ENCODE results near the gene GRAPL.
"Not testable (repeated sequence)": the region's sequence is repeated elsewhere in the genome, so short reads cannot be mapped to it uniquely, and the experiment has no call there.

The GRAPL gene

GRCh38 chr17:19118695-19119094, 8.7 kb upstream of the GRAPL start:
- H3K36me3 ChIP-seq (ENCODE audit: control insufficient read depth, insufficient read depth, low read length); H3K9ac ChIP-seq (ENCODE audit: low read length); H3K9me3 ChIP-seq (ENCODE audit: control insufficient read depth, low read length); H3K4me3 ChIP-seq (ENCODE audit: low read length); H3K4me1 ChIP-seq (ENCODE audit: control insufficient read depth, insufficient read depth, low read length); H3K27me3 ChIP-seq (ENCODE audit: control insufficient read depth, insufficient read depth, low read length): not testable (repeated sequence)

GRCh38 chr17:19125289-19125688, 2.1 kb upstream of the GRAPL start:
- H3K4me3 ChIP-seq (ENCODE audit: low read length); H3K27me3 ChIP-seq (ENCODE audit: control insufficient read depth, insufficient read depth, low read length); H3K4me1 ChIP-seq (ENCODE audit: control insufficient read depth, insufficient read depth, low read length); H3K36me3 ChIP-seq (ENCODE audit: control insufficient read depth, insufficient read depth, low read length); H3K9ac ChIP-seq (ENCODE audit: low read length); H3K9me3 ChIP-seq (ENCODE audit: control insufficient read depth, low read length): not testable (repeated sequence)

DNA sequence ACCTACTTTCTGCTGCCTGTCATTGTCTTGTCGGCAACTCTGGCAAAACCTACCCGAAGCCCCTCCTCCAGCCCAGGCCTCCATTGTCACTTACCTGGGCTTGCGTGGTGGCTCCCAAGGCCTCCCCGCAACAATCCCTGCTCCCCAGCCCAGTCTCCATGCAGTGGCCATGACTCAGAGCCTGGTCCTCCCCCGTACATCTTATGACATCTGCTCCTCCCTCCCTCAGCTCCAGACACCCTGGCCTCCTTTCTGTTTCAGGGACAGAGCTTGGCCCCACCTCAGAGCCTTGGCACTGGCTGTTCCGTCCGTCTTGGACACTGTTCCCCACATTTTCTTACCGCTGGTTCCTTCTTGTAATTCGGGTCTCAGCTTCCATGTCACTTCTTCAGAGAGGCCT, 2.1 kb downstream of the GRAPL start:
- H3K4me3 ChIP-seq (ENCODE audit: low read length); H3K27me3 ChIP-seq (ENCODE audit: control insufficient read depth, insufficient read depth, low read length); H3K9ac ChIP-seq (ENCODE audit: low read length); H3K36me3 ChIP-seq (ENCODE audit: control insufficient read depth, insufficient read depth, low read length); H3K9me3 ChIP-seq (ENCODE audit: control insufficient read depth, low read length); H3K4me1 ChIP-seq (ENCODE audit: control insufficient read depth, insufficient read depth, low read length): not testable (repeated sequence)

DNA sequence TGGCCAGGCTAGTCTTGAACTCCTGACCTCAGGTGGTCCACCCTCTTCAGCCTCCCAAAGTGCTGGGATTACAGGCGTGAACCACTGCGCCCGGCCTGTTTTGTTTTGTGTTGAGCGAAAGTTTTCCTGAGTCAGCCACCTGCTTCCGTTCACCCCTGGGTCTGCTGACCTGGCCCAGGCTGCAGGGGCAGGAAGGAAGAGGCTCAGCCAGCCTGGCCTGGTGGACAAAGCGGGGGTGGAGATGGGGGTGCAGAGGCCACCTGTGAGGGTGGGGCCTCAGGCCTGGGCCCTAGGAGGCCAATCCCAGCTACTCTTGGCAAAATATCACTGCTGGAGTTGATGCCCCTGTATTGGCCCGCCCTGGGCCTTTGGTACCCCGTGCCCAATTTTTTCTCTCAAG, 3.7 kb downstream of the GRAPL start:
- H3K4me3 ChIP-seq (ENCODE audit: low read length); H3K27me3 ChIP-seq (ENCODE audit: control insufficient read depth, insufficient read depth, low read length); H3K4me1 ChIP-seq (ENCODE audit: control insufficient read depth, insufficient read depth, low read length); H3K36me3 ChIP-seq (ENCODE audit: control insufficient read depth, insufficient read depth, low read length); H3K9me3 ChIP-seq (ENCODE audit: control insufficient read depth, low read length); H3K9ac ChIP-seq (ENCODE audit: low read length): not testable (repeated sequence)

DNA sequence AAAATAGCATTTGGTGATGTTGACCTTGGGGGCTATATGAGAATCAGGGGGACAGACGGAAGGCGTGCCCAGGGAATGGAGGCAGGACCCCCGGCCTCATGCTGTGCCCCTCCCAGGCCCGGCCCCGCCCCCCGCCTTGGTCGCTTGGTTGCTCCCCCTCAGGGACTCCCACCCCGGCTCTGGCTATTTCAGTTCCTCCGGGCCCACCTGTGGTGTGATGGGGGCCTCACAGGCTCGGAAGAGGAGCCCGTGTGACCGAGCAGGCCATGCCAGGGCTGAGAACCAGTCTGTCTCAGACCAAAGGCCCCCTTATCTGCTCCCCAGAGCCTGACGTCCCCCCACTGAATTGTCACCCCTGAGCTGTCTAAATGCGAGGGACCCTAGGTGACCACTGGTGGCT, 4.4 kb downstream of the GRAPL start:
- not testable (repeated sequence) for H3K4me3 ChIP-seq (ENCODE audit: low read length); H3K9ac ChIP-seq (ENCODE audit: low read length); H3K4me1 ChIP-seq (ENCODE audit: control insufficient read depth, insufficient read depth, low read length); H3K27me3 ChIP-seq (ENCODE audit: control insufficient read depth, insufficient read depth, low read length); H3K36me3 ChIP-seq (ENCODE audit: control insufficient read depth, insufficient read depth, low read length); H3K9me3 ChIP-seq (ENCODE audit: control insufficient read depth, low read length)

GRCh38 chr17:19133793-19134192, 6.4 kb downstream of the GRAPL start:
- not testable (repeated sequence) for H3K9me3 ChIP-seq (ENCODE audit: control insufficient read depth, low read length); H3K27me3 ChIP-seq (ENCODE audit: control insufficient read depth, insufficient read depth, low read length); H3K4me1 ChIP-seq (ENCODE audit: control insufficient read depth, insufficient read depth, low read length); H3K4me3 ChIP-seq (ENCODE audit: low read length); H3K36me3 ChIP-seq (ENCODE audit: control insufficient read depth, insufficient read depth, low read length); H3K9ac ChIP-seq (ENCODE audit: low read length)

GRCh38 chr17:19135391-19135790, 8.0 kb downstream of the GRAPL start:
- not testable (repeated sequence) for H3K27me3 ChIP-seq (ENCODE audit: control insufficient read depth, insufficient read depth, low read length); H3K9me3 ChIP-seq (ENCODE audit: control insufficient read depth, low read length); H3K9ac ChIP-seq (ENCODE audit: low read length); H3K36me3 ChIP-seq (ENCODE audit: control insufficient read depth, insufficient read depth, low read length); H3K4me1 ChIP-seq (ENCODE audit: control insufficient read depth, insufficient read depth, low read length); H3K4me3 ChIP-seq (ENCODE audit: low read length)

DNA sequence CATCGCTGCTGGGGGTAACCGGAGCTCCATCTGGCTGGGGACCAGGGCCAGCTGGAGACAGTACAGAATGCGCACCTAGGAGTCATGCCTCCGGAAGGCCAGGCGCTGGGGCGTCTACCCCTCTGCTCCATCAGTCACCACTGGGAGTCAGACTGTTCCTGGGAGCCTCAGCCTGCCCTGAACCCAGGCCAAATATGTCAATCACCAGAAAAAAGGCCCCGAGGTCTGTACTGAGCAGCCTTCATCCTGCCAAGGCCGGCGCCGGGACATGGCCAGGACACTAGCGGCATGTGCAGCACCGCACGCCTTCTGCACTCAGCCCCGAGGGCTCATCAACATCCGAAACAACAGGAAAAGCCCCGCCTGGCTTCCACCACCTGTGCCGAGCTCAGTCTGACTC, 8.7 kb downstream of the GRAPL start:
- not testable (repeated sequence) for H3K9me3 ChIP-seq (ENCODE audit: control insufficient read depth, low read length); H3K9ac ChIP-seq (ENCODE audit: low read length); H3K4me1 ChIP-seq (ENCODE audit: control insufficient read depth, insufficient read depth, low read length); H3K4me3 ChIP-seq (ENCODE audit: low read length); H3K36me3 ChIP-seq (ENCODE audit: control insufficient read depth, insufficient read depth, low read length); H3K27me3 ChIP-seq (ENCODE audit: control insufficient read depth, insufficient read depth, low read length)

DNA sequence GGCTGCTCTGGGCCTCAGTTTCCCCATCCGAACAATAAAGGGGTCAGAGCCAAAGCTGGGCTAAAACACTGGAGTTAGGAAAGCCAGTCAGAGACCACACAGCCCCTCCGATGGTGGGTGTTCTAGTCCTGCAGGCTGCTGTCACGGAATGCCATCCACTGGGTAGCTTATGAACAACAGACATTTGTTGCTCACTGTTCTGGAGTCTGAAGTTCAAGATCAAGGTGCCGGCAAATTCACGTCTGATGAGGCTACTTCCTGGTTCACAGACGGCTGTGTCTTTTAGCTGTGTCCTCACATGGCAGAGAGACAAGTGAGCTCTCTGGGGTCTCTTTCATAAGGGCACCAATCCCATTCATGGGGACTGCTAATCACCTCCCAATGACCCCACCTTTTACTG, 9.2 kb downstream of the GRAPL start:
- not testable (repeated sequence) for H3K9ac ChIP-seq (ENCODE audit: low read length); H3K4me3 ChIP-seq (ENCODE audit: low read length); H3K4me1 ChIP-seq (ENCODE audit: control insufficient read depth, insufficient read depth, low read length); H3K27me3 ChIP-seq (ENCODE audit: control insufficient read depth, insufficient read depth, low read length); H3K36me3 ChIP-seq (ENCODE audit: control insufficient read depth, insufficient read depth, low read length); H3K9me3 ChIP-seq (ENCODE audit: control insufficient read depth, low read length)

DNA sequence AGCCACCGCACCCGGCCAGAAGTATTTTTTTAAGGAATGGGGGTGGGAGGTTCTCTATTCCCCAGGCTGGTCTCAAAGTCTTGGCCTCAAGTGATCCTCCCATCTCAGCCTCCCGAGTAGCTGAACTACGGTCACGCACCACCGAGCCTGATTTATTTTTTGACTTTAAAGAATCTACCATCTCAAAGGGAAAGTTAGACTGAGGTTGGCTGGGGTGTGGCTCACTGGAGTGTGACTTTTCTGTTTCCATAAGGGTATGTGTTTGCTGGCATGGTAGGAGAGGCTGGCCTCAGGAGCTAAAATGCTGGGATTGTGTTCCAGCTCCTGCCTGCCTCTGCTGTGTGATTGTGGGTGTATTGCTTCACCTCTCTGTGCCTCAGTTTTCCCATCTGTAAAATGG, 10.6 kb downstream of the GRAPL start:
- not testable (repeated sequence) for H3K27me3 ChIP-seq (ENCODE audit: control insufficient read depth, insufficient read depth, low read length); H3K36me3 ChIP-seq (ENCODE audit: control insufficient read depth, insufficient read depth, low read length); H3K4me1 ChIP-seq (ENCODE audit: control insufficient read depth, insufficient read depth, low read length); H3K9me3 ChIP-seq (ENCODE audit: control insufficient read depth, low read length); H3K4me3 ChIP-seq (ENCODE audit: low read length); H3K9ac ChIP-seq (ENCODE audit: low read length)

DNA sequence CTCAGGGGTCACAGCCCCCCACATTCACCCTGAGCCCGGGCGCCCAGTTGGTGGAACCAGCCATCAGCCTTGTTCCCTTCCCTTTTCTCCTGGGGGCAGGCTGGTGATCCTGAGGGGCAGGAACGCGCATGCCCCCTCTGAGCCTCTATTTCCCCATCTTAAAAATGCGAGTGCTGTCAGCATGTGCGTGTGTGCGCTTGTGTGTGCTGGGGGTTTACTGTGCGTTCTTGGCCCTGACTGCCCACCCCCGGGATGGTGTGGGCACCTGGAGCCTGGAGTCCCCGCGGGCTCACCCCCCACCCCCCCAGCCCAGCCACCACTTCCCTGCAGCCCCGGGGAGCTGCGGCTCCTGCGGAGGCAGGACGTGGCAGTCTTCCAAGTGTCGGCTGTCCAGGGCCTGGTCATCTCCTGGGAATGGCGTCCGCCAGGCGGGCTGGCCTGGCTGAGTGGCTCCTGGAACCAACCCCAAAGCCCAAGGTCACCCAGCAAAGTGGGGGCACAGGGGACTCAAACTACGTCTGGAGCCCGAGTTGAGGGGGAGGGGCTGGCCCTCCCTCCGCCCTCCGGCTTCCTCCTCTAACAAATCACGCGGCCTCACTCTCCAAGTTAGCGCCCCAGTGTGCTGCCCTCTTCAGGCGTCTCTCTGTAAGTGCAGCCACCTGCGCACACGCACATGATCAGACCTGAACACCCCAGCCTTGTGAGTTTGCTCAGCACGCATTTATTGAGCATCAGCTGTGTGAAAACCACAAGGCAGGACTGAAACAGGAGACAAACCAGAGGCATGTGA, 14.2 kb downstream of the GRAPL start:
- not testable (repeated sequence) for H3K27me3 ChIP-seq (ENCODE audit: control insufficient read depth, insufficient read depth, low read length); H3K4me3 ChIP-seq (ENCODE audit: low read length)

GRCh38 chr17:19142419-19142818, 15.0 kb downstream of the GRAPL start:
- not testable (repeated sequence) for H3K27me3 ChIP-seq (ENCODE audit: control insufficient read depth, insufficient read depth, low read length); H3K36me3 ChIP-seq (ENCODE audit: control insufficient read depth, insufficient read depth, low read length); H3K9me3 ChIP-seq (ENCODE audit: control insufficient read depth, low read length); H3K4me3 ChIP-seq (ENCODE audit: low read length); H3K4me1 ChIP-seq (ENCODE audit: control insufficient read depth, insufficient read depth, low read length); H3K9ac ChIP-seq (ENCODE audit: low read length)

More for the DNA sequence above, 14.2 kb downstream of the GRAPL start:
- H3K9ac ChIP-seq (ENCODE audit: low read length); H3K36me3 ChIP-seq (ENCODE audit: control insufficient read depth, insufficient read depth, low read length); H3K9me3 ChIP-seq (ENCODE audit: control insufficient read depth, low read length); H3K4me1 ChIP-seq (ENCODE audit: control insufficient read depth, insufficient read depth, low read length): not testable (repeated sequence)

DNA sequence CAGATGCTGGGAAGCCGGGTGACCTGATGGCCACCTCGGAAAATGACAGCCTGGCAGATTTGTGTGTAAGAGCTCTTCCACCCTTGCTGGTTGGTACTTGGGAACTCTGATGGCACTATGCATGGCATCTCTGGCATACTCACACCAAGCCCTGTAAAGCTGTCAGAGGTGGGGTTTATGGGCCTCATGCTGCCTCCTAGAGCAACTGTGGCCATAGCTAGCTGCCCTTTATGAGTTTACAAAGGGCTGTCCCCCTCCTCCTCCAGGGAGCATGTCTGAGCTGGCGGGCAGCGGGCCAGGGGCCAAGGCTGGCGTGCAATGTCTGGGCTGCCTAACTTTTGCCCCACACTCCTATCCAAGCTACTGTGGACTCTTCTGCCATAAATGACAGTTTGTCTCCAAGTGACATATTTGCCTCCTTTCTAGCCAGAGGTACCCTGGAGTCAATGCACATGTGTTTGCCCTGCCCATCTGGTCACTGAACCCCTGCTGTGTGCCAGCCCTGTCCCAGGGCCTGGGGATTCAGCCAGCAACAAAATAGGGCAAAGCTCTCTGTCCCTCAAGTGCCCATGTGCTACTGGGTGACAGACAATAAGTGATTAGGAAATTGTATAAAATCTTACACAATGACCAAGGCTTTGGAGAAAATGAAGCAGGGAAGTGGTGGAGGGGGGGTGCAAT, 15.8 kb downstream of the GRAPL start:
- not testable (repeated sequence) for H3K9me3 ChIP-seq (ENCODE audit: control insufficient read depth, low read length); H3K27me3 ChIP-seq (ENCODE audit: control insufficient read depth, insufficient read depth, low read length); H3K36me3 ChIP-seq (ENCODE audit: control insufficient read depth, insufficient read depth, low read length); H3K4me3 ChIP-seq (ENCODE audit: low read length); H3K4me1 ChIP-seq (ENCODE audit: control insufficient read depth, insufficient read depth, low read length); H3K9ac ChIP-seq (ENCODE audit: low read length)

Data from mucosa of stomach (tissue), 1 donor.